ENCODE measurements around the gene NXN. TPM values are rescaled to one million over a fixed set of nuclear protein-coding genes. Genes with fewer than 3 reads are reported as not detected.
"Not testable (repeated sequence)": the region's sequence is repeated elsewhere in the genome, so short reads cannot be mapped to it uniquely, and the experiment has no call there.

The NXN gene
- total RNA-seq, 1 experiment from 2014 or later: 20.8 TPM

- H3K9ac ChIP-seq (ENCODE audit: low read length): no peak overlapping the region
- H3K4me1 ChIP-seq (ENCODE audit: insufficient read depth, low read length): no peaks in the 10 kb centered on the region; the same call in 1 of the 2 replicates
- BruUV-seq (replicated peaks): no TSS peak
- ChIA-PET CTCF (no interaction called here), POLR2A (ENCODE audit: unreplicated experiment) (no interaction called here)
- intact Hi-C loops (cut with micrococcal nuclease): no loop called here
- H3K9me2 ChIP-seq (replicated peaks; ENCODE audit: low read length): no peaks in the 10 kb centered on the region
- H3K79me2 ChIP-seq (ENCODE audit: low read length): no peaks in the 10 kb centered on the region
- H3K4me2 ChIP-seq (ENCODE audit: low read length): no peak overlapping the region
- H3K9me3 ChIP-seq (ENCODE audit: low read length): no peaks in the 10 kb centered on the region
- no peak for TF ChIP-seq CTCF (conservative IDR thresholded peaks at IDR 0.05; ENCODE audit: low read depth, low read length)
- H3F3A ChIP-seq (ENCODE audit: low read length, unreplicated experiment): no peaks in the 10 kb centered on the region
- ATAC-seq: no peak
- no peaks in the 10 kb centered on the region for H3K27me3 ChIP-seq (ENCODE audit: low read length)
- H3K27ac ChIP-seq (ENCODE audit: low read length): no peak overlapping the region
- DNase-seq: no peak
- H4K20me1 ChIP-seq (ENCODE audit: low read length): no peaks in the 10 kb centered on the region
- no peak overlapping the region for H3K4me3 ChIP-seq (ENCODE audit: low read length)
- no peak overlapping the region for H2AFZ ChIP-seq (ENCODE audit: low read length)
- H3K36me3 ChIP-seq (ENCODE audit: low read depth, low read length): no peaks in the 10 kb centered on the region
Observed at GRCh38 chr17:953767-954166, 25.8 kb downstream of the NXN start.

- ATAC-seq; DNase-seq; H3K4me3 ChIP-seq (ENCODE audit: low read length); H3K9ac ChIP-seq (ENCODE audit: low read length); CTCF ChIA-PET; H3K4me2 ChIP-seq (ENCODE audit: low read length); POLR2A ChIA-PET (ENCODE audit: unreplicated experiment); intact Hi-C loops (cut with micrococcal nuclease); H3K9me3 ChIP-seq (ENCODE audit: low read length); H3K27me3 ChIP-seq (ENCODE audit: low read length); H3K9me2 ChIP-seq (replicated peaks; ENCODE audit: low read length); H2AFZ ChIP-seq (ENCODE audit: low read length); H3K4me1 ChIP-seq (ENCODE audit: insufficient read depth, low read length); H3K79me2 ChIP-seq (ENCODE audit: low read length); H3K36me3 ChIP-seq (ENCODE audit: low read depth, low read length); H4K20me1 ChIP-seq (ENCODE audit: low read length); H3F3A ChIP-seq (ENCODE audit: low read length, unreplicated experiment); BruUV-seq (replicated peaks); H3K27ac ChIP-seq (ENCODE audit: low read length): not testable (repeated sequence)
Observed at GRCh38 chr17:952592-952991, 27.0 kb downstream of the NXN start.

GRCh38 chr17:951325-952132 lies 28.0 kb downstream of the NXN start:
- Histone ChIP-seq H3K79me2 (ENCODE audit: low read length) (no peaks in the 10 kb centered on the region), H3F3A (ENCODE audit: low read length, unreplicated experiment) (no peaks in the 10 kb centered on the region), H3K27me3 (ENCODE audit: low read length) (no peaks in the 10 kb centered on the region), H3K4me2 (ENCODE audit: low read length) (peak overlapping the region; percentile 76), H3K4me1 (ENCODE audit: insufficient read depth, low read length) (no peaks in the 10 kb centered on the region; the same call in 1 of the 2 replicates), H2AFZ (ENCODE audit: low read length) (no peak overlapping the region), H3K9me3 (ENCODE audit: low read length) (no peaks in the 10 kb centered on the region), H3K36me3 (ENCODE audit: low read depth, low read length) (no peaks in the 10 kb centered on the region), H3K4me3 (ENCODE audit: low read length) (peak overlapping the region; percentile 56), H3K9ac (ENCODE audit: low read length) (no peak overlapping the region), H4K20me1 (ENCODE audit: low read length) (no peaks in the 10 kb centered on the region), H3K27ac (ENCODE audit: low read length) (no peak overlapping the region), H3K9me2 (replicated peaks; ENCODE audit: low read length) (no peaks in the 10 kb centered on the region)
- intact Hi-C loops (cut with micrococcal nuclease): no loop called here
- DNase-seq: peak; percentile 42
- TF ChIP-seq CTCF (conservative IDR thresholded peaks at IDR 0.05; ENCODE audit: low read depth, low read length) (no peak), EZH2 (IDR thresholded peaks at IDR 0.05; ENCODE audit: low read length, unreplicated experiment) (no peak), EZH2phosphoT487 (IDR thresholded peaks at IDR 0.05; ENCODE audit: borderline replicate concordance, low read length) (no peak)
- ChIA-PET CTCF (no interaction called here), POLR2A (ENCODE audit: unreplicated experiment) (interaction anchor here (0.7 kb wide), 1 partner anchor 21 kb away, joined by 3 read pairs; no protein-coding TSS in a partner anchor)
- BruUV-seq (replicated peaks): no TSS peak
- peak; percentile 88 for ATAC-seq
